Neuronal stem cell (in vitro differentiated cells): ENCODE measurements around the gene ZNF280B.
"Not testable (repeated sequence)": the region's sequence is repeated elsewhere in the genome, so short reads cannot be mapped to it uniquely, and the experiment has no call there.

ENCODE experiments used
- DNase-seq: peaks from one replicate; pipeline ENCODE4 v3.0.0-alpha.2; 2013; ENCODE audit warnings: low spot score
- H2AFZ ChIP-seq: one replicate; pipeline ENCODE4 v1.6.1; 2013; ENCODE audit warnings: mild to moderate bottlenecking, low read length, inconsistent platforms
- H2AK5ac ChIP-seq: 2 replicates; pipeline ENCODE4 v1.6.1; 2013; ENCODE audit warnings: low read depth, mild to moderate bottlenecking, inconsistent platforms, low read length, moderate library complexity, mixed read lengths
- H2BK120ac ChIP-seq: 2 replicates; pipeline ENCODE4 v1.6.1; 2013; ENCODE audit warnings: low read depth, mild to moderate bottlenecking, inconsistent platforms, low read length, moderate library complexity, mixed read lengths
- H2BK12ac ChIP-seq: one replicate; pipeline ENCODE4 v1.6.1; 2013; ENCODE audit warnings: low read length, inconsistent platforms
- H2BK15ac ChIP-seq: 2 replicates; pipeline ENCODE4 v1.6.1; 2013; ENCODE audit warnings: mild to moderate bottlenecking, low read length, inconsistent platforms, mixed read lengths
- H2BK5ac ChIP-seq: one replicate; pipeline ENCODE4 v1.6.1; 2013; ENCODE audit warnings: inconsistent platforms, mild to moderate bottlenecking, low read length, moderate library complexity
- H3K14ac ChIP-seq: one replicate; pipeline ENCODE4 v1.6.1; 2013; ENCODE audit warnings: low read length, inconsistent platforms
- H3K18ac ChIP-seq: 2 replicates; pipeline ENCODE4 v1.6.1; 2013; ENCODE audit warnings: low read length, inconsistent platforms
- H3K23ac ChIP-seq: 2 replicates; pipeline ENCODE4 v1.6.1; 2013; ENCODE audit warnings: low read depth, mild to moderate bottlenecking, mixed read lengths, low read length, inconsistent platforms; ENCODE audit not compliant: poor library complexity
- H3K27ac ChIP-seq: replicated peaks from 3 replicates; pipeline ENCODE4 v1.5.1; 2013; ENCODE audit warnings: low read length, inconsistent platforms
- H3K27me3 ChIP-seq, 3 experiments: 2 replicates each; pipeline ENCODE4 v1.6.1; 2013; ENCODE audit warnings: low read length in 3 of 3, mild to moderate bottlenecking in 2 of 3, inconsistent platforms in 1 of 3, low read depth in 1 of 3, mixed read lengths in 1 of 3, moderate library complexity in 1 of 3; ENCODE audit not compliant: control insufficient read depth in 3 of 3, insufficient read depth in 3 of 3
- H3K36me3 ChIP-seq, 2 donors: replicated peaks in 1 of 2; 2 replicates each; pipeline ENCODE4 v1.6.1; 2013; ENCODE audit warnings: low read length in 2 of 2; ENCODE audit not compliant: control insufficient read depth in 2 of 2, insufficient read depth in 2 of 2
- H3K4ac ChIP-seq: 2 replicates; pipeline ENCODE4 v1.6.1; 2013; ENCODE audit warnings: inconsistent platforms, mild to moderate bottlenecking, low read length, moderate library complexity
- H3K4me1 ChIP-seq, 2 donors: 1 replicate in 1 of 2; 2 replicates in 1 of 2; pipeline ENCODE4 v1.6.1; 2013; ENCODE audit warnings: low read length in 2 of 2, low read depth in 1 of 2; ENCODE audit not compliant: control insufficient read depth in 2 of 2, insufficient read depth in 1 of 2
- H3K4me2 ChIP-seq: one replicate; pipeline ENCODE4 v1.6.1; 2013; ENCODE audit warnings: mild to moderate bottlenecking, low read length, inconsistent platforms; ENCODE audit not compliant: insufficient read depth, poor library complexity, severe bottlenecking
- H3K4me3 ChIP-seq, 2 donors: 2 replicates each; pipeline ENCODE4 v1.5.1; 2013; ENCODE audit warnings: low read length in 2 of 2, mild to moderate bottlenecking in 2 of 2, inconsistent platforms in 1 of 2, moderate library complexity in 1 of 2
- H3K79me1 ChIP-seq: one replicate; pipeline ENCODE4 v1.6.1; 2013; ENCODE audit warnings: low read depth, mild to moderate bottlenecking, inconsistent platforms, low read length, moderate library complexity
- H3K9ac ChIP-seq: one replicate; pipeline ENCODE4 v1.6.1; 2013; ENCODE audit warnings: mild to moderate bottlenecking, low read depth, low read length, inconsistent platforms; ENCODE audit not compliant: poor library complexity
- H3K9me3 ChIP-seq, 2 donors: replicated peaks in 1 of 2; 2 replicates each; pipeline versions ENCODE3 to v1.6.1; 2013; ENCODE audit warnings: low read length in 2 of 2, mild to moderate bottlenecking in 2 of 2, inconsistent platforms in 1 of 2, low read depth in 1 of 2, mixed read lengths in 1 of 2, moderate library complexity in 1 of 2; ENCODE audit not compliant: control insufficient read depth in 2 of 2, insufficient read depth in 1 of 2
- H4K8ac ChIP-seq: one replicate; pipeline ENCODE4 v1.6.1; 2013; ENCODE audit warnings: low read depth, mild to moderate bottlenecking, inconsistent platforms, low read length, moderate library complexity
- H4K91ac ChIP-seq: one replicate; pipeline ENCODE4 v1.6.1; 2013; ENCODE audit warnings: low read length, low read depth, mild to moderate bottlenecking, inconsistent platforms; ENCODE audit not compliant: poor library complexity
- WGBS, 2 donors: extraction: QIAGEN DNeasy Blood & Tissue Kit; methylation state at CpG; one replicate each; pipeline ENCODE4 v1.1.7; 2013; ENCODE audit warnings: missing lambda C conversion rate in 2 of 2, mixed read lengths in 1 of 2; ENCODE audit not compliant: insufficient read length in 2 of 2, insufficient replicate concordance in 1 of 2; ENCODE audit errors: extremely low coverage in 2 of 2; 5-methylcytosine and 5-hydroxymethylcytosine counted together

Gene ZNF280B

DNA sequence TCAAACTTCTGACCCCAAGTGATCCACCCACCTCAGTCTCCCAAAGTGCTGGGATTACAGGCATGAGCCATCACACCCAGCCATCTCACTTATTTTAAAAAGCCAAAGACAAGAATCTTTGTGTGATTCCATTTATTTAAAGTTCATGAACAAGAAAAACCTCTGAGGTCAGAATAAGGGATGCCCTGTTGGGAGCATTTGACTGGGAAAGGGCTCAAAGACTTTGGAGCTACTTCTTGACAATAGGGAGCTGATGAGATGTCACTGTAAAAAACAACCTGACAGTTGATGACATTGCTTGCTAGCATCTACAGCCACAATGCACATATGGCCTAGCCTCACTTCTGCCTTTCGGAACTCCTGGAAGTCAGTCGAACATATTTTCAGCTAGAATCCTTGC lies 5.1 kb upstream of the ZNF280B start:
- H3K14ac ChIP-seq: no peak overlapping the region
- DNase-seq: no peak
- no peak overlapping the region for H3K9ac ChIP-seq
- H3K4me3 ChIP-seq: no peak overlapping the region
- no peak overlapping the region for H3K27ac ChIP-seq
- H3K4me1 ChIP-seq: no peaks in the 10 kb centered on the region
- H3K4ac ChIP-seq: no peak overlapping the region
- no peak overlapping the region for H4K91ac ChIP-seq
- no peak overlapping the region for H3K23ac ChIP-seq
- no peak overlapping the region for H2BK12ac ChIP-seq
- no peak overlapping the region for H4K8ac ChIP-seq
- no CpG with 5 or more reads among the region's 2 CpGs for WGBS, 2 donors
- no peak overlapping the region for H3K18ac ChIP-seq
- peaks cover 2 to 12% of the 10 kb centered on the region in 2 donors for H3K9me3 ChIP-seq
- H2AFZ ChIP-seq: no peak overlapping the region
- no peak overlapping the region for H2BK5ac ChIP-seq
- H2AK5ac ChIP-seq: no peak overlapping the region
- H3K36me3 ChIP-seq: no peaks in the 10 kb centered on the region
- H2BK120ac ChIP-seq: no peak overlapping the region
- H3K4me2 ChIP-seq: no peak overlapping the region
- no peaks in the 10 kb centered on the region for H3K79me1 ChIP-seq
- no peaks in the 10 kb centered on the region for H3K27me3 ChIP-seq
- no peak overlapping the region for H2BK15ac ChIP-seq

DNA sequence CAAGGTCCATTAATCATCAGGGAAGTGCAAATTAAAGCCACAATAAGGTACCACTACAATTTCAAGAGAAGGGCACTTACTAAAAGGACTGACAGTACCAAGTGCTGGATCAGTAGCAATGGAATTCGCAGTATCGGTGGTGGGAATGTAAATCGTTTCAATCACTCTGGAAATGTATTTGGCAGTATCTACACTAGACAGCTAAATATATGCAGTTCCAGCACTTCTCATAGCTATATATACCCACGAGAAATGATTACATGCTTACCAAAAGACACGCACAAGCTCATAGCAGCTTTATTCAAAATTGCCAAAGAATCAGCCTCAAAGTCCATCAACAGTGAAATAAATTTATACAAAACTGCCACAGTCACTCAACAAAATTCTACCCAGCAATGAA lies 4.4 kb upstream of the ZNF280B start:
- Histone ChIP-seq H3K18ac (no peak overlapping the region), H3K9me3 (peaks cover 2 to 12% of the 10 kb centered on the region in 2 donors), H2BK15ac (no peak overlapping the region), H3K4me2 (no peak overlapping the region), H4K8ac (no peak overlapping the region), H3K36me3 (no peaks in the 10 kb centered on the region), H3K9ac (no peak overlapping the region), H2AK5ac (no peak overlapping the region), H3K79me1 (no peaks in the 10 kb centered on the region), H4K91ac (no peak overlapping the region), H3K27ac (no peak overlapping the region), H2BK12ac (no peak overlapping the region), H3K23ac (no peak overlapping the region), H3K4me3 (no peak overlapping the region), H3K4ac (no peak overlapping the region), H3K14ac (no peak overlapping the region), H2BK5ac (no peak overlapping the region), H3K27me3 (no peaks in the 10 kb centered on the region), H3K4me1 (no peaks in the 10 kb centered on the region), H2AFZ (no peak overlapping the region), H2BK120ac (no peak overlapping the region)
- no CpG with 5 or more reads among the region's 5 CpGs for WGBS, 2 donors
- DNase-seq: no peak

DNA sequence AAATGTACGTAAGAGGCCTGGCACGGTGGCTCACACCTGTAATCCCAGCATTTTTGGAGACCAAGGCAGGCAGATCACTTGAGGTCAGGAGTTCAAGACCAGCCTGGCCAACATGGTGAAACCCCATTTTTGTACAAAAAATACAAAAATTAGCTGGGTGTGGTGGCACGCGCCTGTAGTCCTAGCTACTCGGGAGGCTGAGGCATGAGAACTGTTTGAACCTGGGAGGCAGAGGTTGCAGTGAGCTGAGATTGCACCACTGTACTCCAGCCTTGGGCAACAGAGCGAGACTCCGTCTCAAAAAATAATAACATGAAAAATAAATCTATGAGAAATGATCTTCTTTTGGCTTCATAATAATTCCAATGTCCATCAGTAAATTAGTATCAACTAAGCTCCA lies 2.3 kb upstream of the ZNF280B start:
- no CpG with 5 or more reads among the region's 7 CpGs for WGBS, 2 donors
- not testable (repeated sequence) for H3K4me2 ChIP-seq

DNA sequence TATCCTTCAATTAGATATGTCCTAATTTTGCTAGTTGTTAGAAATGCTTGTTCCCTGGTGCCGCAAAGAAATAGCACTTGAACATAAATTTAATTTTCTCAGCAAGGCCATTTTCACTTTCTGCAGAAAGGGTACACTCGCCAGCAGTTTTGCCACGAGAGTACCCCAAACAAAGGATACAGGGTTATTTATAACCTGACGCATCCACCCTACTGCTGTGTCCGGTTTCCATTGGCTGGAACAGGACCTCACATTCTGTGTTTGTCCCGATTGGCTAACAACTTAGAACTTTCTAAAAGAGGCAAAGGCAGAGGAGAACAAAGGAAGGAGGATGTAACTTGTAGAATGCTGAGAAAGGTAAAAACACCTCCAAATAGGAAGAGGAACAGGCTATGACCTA lies 1.4 kb upstream of the ZNF280B start:
- H2BK120ac ChIP-seq, H4K91ac ChIP-seq, H4K8ac ChIP-seq, H3K23ac ChIP-seq, H3K79me1 ChIP-seq, DNase-seq, H3K14ac ChIP-seq, H3K27ac ChIP-seq, H2AFZ ChIP-seq, H3K4ac ChIP-seq, H3K4me3 ChIP-seq, H3K9ac ChIP-seq, H3K18ac ChIP-seq, H2AK5ac ChIP-seq, H2BK5ac ChIP-seq, H2BK12ac ChIP-seq, H3K4me2 ChIP-seq, H3K27me3 ChIP-seq, H2BK15ac ChIP-seq, H3K4me1 ChIP-seq: not testable (repeated sequence)
- H3K36me3 ChIP-seq: peaks cover 2 to 22% of the 10 kb centered on the region in 2 donors
- peaks cover 2 to 12% of the 10 kb centered on the region in 2 donors for H3K9me3 ChIP-seq
- WGBS, 2 donors: no CpG with 5 or more reads among the region's 6 CpGs

More for the DNA sequence above, 2.3 kb upstream of the ZNF280B start:
- H3K4me1 ChIP-seq, H2BK15ac ChIP-seq, H3K4me3 ChIP-seq, H3K79me1 ChIP-seq, DNase-seq, H3K14ac ChIP-seq, H4K91ac ChIP-seq, H3K4ac ChIP-seq, H3K9ac ChIP-seq, H3K18ac ChIP-seq, H2BK5ac ChIP-seq, H3K27ac ChIP-seq, H2BK120ac ChIP-seq, H2AK5ac ChIP-seq, H3K27me3 ChIP-seq, H3K23ac ChIP-seq, H2AFZ ChIP-seq, H2BK12ac ChIP-seq, H4K8ac ChIP-seq: not testable (repeated sequence)
- Histone ChIP-seq H3K36me3 (peaks cover 2 to 16% of the 10 kb centered on the region in 2 donors), H3K9me3 (peaks cover 2 to 12% of the 10 kb centered on the region in 2 donors)
